ENCODE data around the gene OR52H1.

The OR52H1 gene

DNA sequence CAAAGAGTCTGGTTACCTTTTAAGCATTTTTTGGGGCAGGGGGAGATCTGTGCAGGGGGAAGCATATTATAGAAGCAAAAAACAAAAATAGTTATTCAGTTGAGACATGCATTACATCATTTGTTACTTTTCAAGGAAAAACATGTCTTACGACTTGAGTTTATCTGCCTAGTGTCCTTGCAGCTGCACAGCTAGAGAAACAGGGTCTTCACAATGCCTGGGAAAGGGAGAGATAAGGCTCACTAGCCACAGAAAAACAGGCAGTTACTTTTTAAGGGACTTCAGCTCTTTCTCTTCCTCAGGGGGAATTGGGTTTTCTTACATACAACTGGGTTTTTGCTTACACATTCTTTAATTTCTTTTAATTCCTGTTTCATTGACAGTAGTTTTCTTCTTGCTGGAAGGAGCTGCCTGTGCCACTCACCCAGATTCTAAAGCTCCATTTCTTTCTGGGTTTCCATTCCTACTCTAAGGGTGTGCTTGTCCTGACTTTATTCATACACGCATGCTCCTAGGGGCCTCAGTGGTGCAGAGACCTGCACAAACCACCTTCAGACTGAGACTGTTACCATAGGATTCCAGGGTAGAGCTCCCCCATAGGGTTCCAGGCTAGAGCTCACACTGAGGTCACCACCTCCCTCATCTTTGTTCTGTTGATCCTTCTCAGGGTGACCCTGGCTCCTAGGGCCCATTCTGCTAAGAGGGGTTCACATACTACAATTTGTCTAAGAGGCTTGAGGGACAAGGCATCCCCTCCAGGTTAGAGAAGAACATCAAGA lies 17.1 kb downstream of the OR52H1 start:
- no peak for DNase-seq

DNA sequence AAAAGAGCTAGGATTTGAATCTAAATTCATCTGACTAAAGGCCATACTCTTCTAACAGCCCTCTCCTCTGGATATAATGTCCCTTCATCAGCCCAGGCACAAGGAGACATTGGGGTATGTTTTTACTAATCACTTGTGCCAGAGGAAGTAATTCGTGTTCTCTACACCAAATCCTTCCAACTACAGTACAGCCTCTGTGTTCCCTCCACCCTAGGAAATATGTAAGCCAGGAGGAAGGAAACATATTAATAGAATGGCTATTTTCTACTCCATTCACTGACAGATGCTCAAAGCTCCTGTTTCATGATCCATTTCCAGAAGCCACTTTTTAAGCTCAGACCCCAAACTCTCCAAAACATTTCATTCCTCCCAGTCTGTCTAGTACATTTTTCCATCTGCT lies 19.8 kb downstream of the OR52H1 start:
- Histone ChIP-seq H3K4me1 (no peaks in the 10 kb centered on the region), H3K27ac (no peak overlapping the region), H3K36me3 (no peaks in the 10 kb centered on the region), H3K4me3 (no peak overlapping the region), H3K9me3 (no peaks in the 10 kb centered on the region), H3K27me3 (no peaks in the 10 kb centered on the region)
- TF ChIP-seq, protein P1, sequence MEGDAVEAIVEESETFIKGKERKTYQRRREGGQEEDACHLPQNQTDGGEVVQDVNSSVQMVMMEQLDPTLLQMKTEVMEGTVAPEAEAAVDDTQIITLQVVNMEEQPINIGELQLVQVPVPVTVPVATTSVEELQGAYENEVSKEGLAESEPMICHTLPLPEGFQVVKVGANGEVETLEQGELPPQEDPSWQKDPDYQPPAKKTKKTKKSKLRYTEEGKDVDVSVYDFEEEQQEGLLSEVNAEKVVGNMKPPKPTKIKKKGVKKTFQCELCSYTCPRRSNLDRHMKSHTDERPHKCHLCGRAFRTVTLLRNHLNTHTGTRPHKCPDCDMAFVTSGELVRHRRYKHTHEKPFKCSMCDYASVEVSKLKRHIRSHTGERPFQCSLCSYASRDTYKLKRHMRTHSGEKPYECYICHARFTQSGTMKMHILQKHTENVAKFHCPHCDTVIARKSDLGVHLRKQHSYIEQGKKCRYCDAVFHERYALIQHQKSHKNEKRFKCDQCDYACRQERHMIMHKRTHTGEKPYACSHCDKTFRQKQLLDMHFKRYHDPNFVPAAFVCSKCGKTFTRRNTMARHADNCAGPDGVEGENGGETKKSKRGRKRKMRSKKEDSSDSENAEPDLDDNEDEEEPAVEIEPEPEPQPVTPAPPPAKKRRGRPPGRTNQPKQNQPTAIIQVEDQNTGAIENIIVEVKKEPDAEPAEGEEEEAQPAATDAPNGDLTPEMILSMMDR (IDR thresholded peaks at IDR 0.05) = no peak
- intact Hi-C loops (cut with DNase I; ENCODE audit: low total_unique reads) = no loop called here
- DNase-seq = no peak

More for the DNA sequence above, 17.1 kb downstream of the OR52H1 start:
- H3K9me3 ChIP-seq = no peaks in the 10 kb centered on the region
- intact Hi-C loops (cut with DNase I; ENCODE audit: low total_unique reads) = no loop called here
- no peak overlapping the region for H3K27ac ChIP-seq
- no peaks in the 10 kb centered on the region for H3K36me3 ChIP-seq
- TF ChIP-seq, protein P1 (IDR thresholded peaks at IDR 0.05) = no peak
- no peaks in the 10 kb centered on the region for H3K27me3 ChIP-seq
- no peaks in the 10 kb centered on the region for H3K4me1 ChIP-seq
- no peak overlapping the region for H3K4me3 ChIP-seq

DNA sequence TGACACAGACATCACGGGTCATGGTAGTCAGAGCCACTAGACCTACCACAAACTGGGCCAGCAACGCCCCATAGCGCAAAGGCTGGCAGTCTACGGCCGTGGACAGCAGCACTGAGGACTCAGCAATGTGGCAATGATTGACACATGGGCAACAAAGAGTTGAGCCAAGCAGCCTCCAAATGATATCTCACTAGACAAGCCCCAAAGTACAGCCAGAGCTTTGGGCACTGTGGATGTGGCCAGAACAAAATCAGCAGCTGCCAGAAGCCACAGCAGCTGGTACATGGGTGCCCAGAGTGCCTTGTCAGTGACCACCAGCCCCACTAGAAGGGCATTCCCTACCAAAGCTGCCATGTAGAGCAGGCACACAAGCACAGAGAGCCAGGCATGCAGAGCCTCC lies 20.6 kb downstream of the OR52H1 start:
- Histone ChIP-seq H3K36me3 (no peaks in the 10 kb centered on the region), H3K4me3 (no peak overlapping the region), H3K9me3 (no peaks in the 10 kb centered on the region), H3K27me3 (no peaks in the 10 kb centered on the region), H3K27ac (no peak overlapping the region), H3K4me1 (no peaks in the 10 kb centered on the region)
- intact Hi-C loops (cut with DNase I; ENCODE audit: low total_unique reads) = no loop called here
- DNase-seq = no peak
- TF ChIP-seq, protein P1 (IDR thresholded peaks at IDR 0.05) = no peak

DNA sequence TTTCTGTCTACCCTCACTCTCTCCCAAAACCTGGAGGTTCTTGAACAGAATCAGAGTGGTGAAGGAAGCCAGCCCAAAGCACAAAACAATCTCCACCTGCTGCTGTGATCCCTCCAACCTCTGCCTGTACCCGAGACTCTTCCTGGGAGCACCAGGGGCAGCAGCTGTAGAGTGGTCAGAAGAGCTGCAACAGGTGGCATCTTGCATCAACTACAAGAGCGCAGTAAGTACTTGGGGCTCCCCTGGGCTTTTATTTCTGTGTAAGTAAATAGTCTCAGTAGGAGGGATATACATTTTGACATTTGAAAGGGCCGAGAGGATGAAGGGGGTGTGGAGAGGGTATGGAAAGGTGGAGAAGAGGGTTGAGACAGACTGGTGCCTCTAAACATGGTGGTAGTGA lies 23.6 kb downstream of the OR52H1 start:
- H3K4me3 ChIP-seq = no peak overlapping the region
- intact Hi-C loops (cut with DNase I; ENCODE audit: low total_unique reads) = no loop called here
- H3K4me1 ChIP-seq = no peaks in the 10 kb centered on the region
- H3K9me3 ChIP-seq = no peaks in the 10 kb centered on the region
- TF ChIP-seq, protein P1 (IDR thresholded peaks at IDR 0.05) = no peak
- no peaks in the 10 kb centered on the region for H3K27me3 ChIP-seq
- DNase-seq = no peak
- H3K36me3 ChIP-seq = no peaks in the 10 kb centered on the region
- no peak overlapping the region for H3K27ac ChIP-seq

DNA sequence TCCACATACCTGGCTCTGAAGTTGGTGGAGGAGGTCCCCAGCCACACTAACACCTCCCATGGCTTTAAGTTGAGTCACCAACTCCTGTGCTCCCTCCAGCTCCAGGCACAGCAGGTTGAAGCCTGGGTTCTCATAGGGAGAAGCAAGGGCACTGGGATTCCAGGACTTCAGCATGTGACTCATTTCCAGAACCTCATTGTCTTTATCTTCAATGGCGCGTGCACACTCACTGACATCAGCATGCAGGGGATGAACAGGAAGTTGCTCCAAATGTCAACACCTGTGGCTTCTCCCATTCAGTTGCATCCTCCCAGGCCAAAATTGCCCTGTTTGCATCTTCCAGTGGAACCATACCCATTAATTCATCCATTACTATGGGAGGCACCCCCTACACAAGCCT lies 26.0 kb downstream of the OR52H1 start:
- Histone ChIP-seq H3K4me1 (no peaks in the 10 kb centered on the region), H3K4me3 (no peak overlapping the region), H3K9me3 (no peaks in the 10 kb centered on the region), H3K27me3 (no peaks in the 10 kb centered on the region), H3K36me3 (no peaks in the 10 kb centered on the region), H3K27ac (no peak overlapping the region)
- TF ChIP-seq, protein P1 (IDR thresholded peaks at IDR 0.05) = no peak
- intact Hi-C loops (cut with DNase I; ENCODE audit: low total_unique reads) = no loop called here
- DNase-seq = no peak

Data from tibial artery (tissue), 4 donors.